Measurements from ENCODE around the gene PTPN20.

- no peak for TF ChIP-seq EZH2 (IDR thresholded peaks at IDR 0.05)
- no peak for TF ChIP-seq POLR2AphosphoS5 (IDR thresholded peaks at IDR 0.05; ENCODE audit: borderline replicate concordance, low read depth, low read length)
Observed at GRCh38 chr10:47039562-47039913, 128.3 kb downstream of the PTPN20 start.
